Activated naive CD4-positive, alpha-beta T cell treated with anti-CD3 and anti-CD28 coated beads, Interleukin-2, amount 50 U/mL, for 72 hours (primary cell): Measurements from ENCODE around the gene GAMT. TPM values are rescaled to one million over a fixed set of nuclear protein-coding genes. Genes with fewer than 3 reads are reported as not detected.

Source experiments
- ATAC-seq, 2 donors: fragments of 150-1000 bp; cut with Tn5 transposase; 2 replicates each; pipeline ENCODE4 v1.10.0; 2021; ENCODE audit warnings: mild to moderate bottlenecking in 2 of 2, moderate library complexity in 2 of 2
- DNase-seq, 2 donors: peaks; one replicate each; pipeline ENCODE4 v3.0.0; 2021 to 2022; ENCODE audit warnings: low spot score in 2 of 2
- H3K27ac Mint-ChIP-seq, 2 donors: one replicate each; pipeline ENCODE4 v1.8.0; 2022; ENCODE audit warnings: mild to moderate bottlenecking in 2 of 2, mixed read lengths in 2 of 2
- H3K36me3 Mint-ChIP-seq, 2 donors: one replicate each; pipeline ENCODE4 v1.8.0; 2022; ENCODE audit warnings: mixed read lengths in 2 of 2
- H3K9me3 Mint-ChIP-seq, 2 donors: one replicate each; pipeline ENCODE4 v1.8.0; 2022; ENCODE audit warnings: mixed read lengths in 2 of 2
- total RNA-seq, 2 donors: library from RNA; stranded (reverse); gene quantifications; one replicate each; pipeline ENCODE4 v1.2.3, GENCODE V29; 2022

Gene GAMT
- total RNA-seq, 2 donors from 2014 or later, result 4.2 to 30.2 TPM

- peaks cover 24 to 26% of the 10 kb centered on the region in 2 donors for H3K36me3 Mint-ChIP-seq
- H3K27ac Mint-ChIP-seq, result peak overlapping the region; percentile 79 to 82
- no peak for ATAC-seq
- H3K9me3 Mint-ChIP-seq, result no peaks in the 10 kb centered on the region
- DNase-seq, result no peak
Measured at GRCh38 chr19:1412995-1413800, 11.9 kb upstream of the GAMT start.

DNA sequence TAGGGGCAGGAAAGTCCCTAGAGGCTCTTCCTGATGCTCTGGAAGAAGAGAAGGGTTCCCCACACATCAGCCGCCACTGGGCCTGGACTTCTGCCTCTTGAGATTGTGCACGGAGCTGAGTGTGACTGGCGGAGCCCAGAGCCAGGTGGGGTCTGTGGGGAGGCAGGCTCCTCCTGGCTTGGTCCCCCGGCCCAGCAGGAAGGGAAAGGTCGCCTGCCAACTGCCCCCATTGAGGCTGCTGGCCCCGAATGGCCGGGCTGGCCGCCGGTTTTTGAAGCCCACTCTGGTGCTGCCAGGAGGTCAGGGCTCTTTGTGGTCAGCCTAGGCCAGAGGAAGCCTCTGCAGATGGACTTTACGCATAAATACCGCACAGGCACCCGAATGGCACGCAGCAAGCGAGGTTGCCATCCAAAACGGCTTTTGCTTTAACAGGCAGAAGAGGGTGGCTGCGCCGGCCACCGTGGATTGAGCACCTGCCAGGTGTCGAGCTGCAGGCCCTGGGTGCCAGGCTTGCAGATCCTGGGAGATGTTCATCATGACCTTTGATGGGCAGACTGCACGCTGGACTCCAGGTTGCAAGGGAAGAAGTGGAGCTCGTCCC lies 11.1 kb upstream of the GAMT start:
- Mint-ChIP-seq H3K36me3 (peaks cover 22 to 24% of the 10 kb centered on the region in 2 donors), H3K9me3 (no peaks in the 10 kb centered on the region), H3K27ac (peak overlapping the region; percentile 88 to 91)
- no peak for DNase-seq
- ATAC-seq, result no peak

GRCh38 chr19:1411255-1412191 lies 10.2 kb upstream of the GAMT start:
- ATAC-seq (no peak), DNase-seq (no peak)
- Mint-ChIP-seq H3K27ac (peak overlapping the region; percentile 88 to 91), H3K36me3 (peaks cover 20 to 24% of the 10 kb centered on the region in 2 donors), H3K9me3 (no peaks in the 10 kb centered on the region)

- ATAC-seq (no peak), DNase-seq (no peak)
- Mint-ChIP-seq H3K9me3 (no peaks in the 10 kb centered on the region), H3K27ac (peak overlapping the region; percentile 88 to 91), H3K36me3 (peaks cover 20 to 24% of the 10 kb centered on the region in 2 donors)
Measured at GRCh38 chr19:1410789-1411188, 9.4 kb upstream of the GAMT start.

DNA sequence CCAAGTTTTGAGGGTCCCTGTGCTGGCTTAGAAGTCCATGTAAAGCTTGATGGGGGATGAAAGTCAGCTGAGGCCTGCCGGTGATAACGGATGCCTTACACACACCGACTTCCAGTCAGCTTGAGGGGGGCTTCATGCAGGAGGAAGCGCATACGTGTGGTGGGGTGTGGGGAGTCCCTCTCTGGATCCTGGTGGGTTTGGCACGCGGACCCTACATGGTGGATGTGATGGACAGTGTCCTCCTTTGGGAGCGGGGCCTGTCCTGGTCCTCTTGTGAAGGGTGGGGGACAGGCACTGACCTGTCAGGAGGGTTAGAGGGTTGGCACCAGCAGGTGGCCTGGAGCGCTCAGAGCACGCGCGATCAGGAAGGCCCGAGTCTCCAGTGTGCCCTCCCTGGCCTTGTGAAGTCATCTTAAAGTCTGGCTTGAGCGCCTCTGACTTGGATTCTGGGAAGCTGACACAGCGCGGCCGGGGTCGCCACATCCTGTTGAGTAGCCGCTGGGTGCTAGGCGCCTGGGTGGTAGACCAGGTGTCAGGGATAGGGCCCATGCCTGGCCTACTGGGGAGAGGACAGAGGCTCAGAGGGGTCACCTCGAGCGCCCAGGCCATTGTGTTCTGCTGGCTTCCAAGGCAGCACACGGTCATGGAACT lies 8.9 kb upstream of the GAMT start:
- no peaks in the 10 kb centered on the region for H3K9me3 Mint-ChIP-seq
- ATAC-seq, result no peak
- H3K27ac Mint-ChIP-seq, result peak overlapping the region; percentile 88 to 91
- no peak for DNase-seq
- peaks cover 20 to 24% of the 10 kb centered on the region in 2 donors for H3K36me3 Mint-ChIP-seq

DNA sequence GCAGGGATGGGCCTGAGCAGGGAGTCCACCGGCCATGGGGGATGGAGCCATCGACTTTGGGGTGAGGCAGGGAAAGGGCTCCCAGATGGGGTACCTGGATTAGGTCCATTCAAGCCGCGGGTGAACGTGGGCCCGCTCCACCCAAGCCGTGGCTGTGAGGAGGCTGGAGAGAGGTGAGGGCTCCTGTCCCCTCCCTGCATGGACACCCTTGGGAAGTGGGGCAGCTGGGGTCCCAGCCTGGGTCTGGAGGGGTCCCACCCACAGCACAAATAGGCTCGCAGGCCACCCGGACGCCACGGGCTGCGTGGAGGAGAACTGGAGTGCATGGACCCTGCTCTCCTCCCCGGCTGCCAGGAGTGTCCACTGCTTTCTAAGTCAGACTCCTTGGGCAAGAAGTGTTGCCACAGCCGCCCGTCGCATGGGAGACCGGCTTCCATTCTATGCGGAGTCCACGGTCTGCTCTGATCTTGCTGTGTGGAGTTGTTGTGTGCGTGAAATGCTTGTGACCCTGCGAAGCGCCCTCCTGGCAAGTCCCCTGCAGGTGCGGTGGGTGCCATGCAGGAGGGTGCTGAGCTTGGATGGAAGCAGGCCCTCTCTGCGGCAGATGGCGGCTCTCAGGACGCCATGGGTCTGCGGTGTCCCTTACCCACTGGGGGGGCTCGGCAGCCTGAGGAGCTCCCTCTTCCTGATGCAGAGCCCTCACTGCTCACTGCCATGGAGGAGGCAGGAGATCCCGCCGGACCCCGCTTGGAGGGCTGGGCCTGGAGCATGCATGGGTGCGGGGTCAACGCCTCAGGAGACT lies 8.1 kb upstream of the GAMT start:
- no peak for DNase-seq
- ATAC-seq, result no peak
- H3K27ac Mint-ChIP-seq, result peak overlapping the region; percentile 88 to 98
- H3K9me3 Mint-ChIP-seq, result no peaks in the 10 kb centered on the region
- H3K36me3 Mint-ChIP-seq, result peaks cover 20 to 24% of the 10 kb centered on the region in 2 donors

DNA sequence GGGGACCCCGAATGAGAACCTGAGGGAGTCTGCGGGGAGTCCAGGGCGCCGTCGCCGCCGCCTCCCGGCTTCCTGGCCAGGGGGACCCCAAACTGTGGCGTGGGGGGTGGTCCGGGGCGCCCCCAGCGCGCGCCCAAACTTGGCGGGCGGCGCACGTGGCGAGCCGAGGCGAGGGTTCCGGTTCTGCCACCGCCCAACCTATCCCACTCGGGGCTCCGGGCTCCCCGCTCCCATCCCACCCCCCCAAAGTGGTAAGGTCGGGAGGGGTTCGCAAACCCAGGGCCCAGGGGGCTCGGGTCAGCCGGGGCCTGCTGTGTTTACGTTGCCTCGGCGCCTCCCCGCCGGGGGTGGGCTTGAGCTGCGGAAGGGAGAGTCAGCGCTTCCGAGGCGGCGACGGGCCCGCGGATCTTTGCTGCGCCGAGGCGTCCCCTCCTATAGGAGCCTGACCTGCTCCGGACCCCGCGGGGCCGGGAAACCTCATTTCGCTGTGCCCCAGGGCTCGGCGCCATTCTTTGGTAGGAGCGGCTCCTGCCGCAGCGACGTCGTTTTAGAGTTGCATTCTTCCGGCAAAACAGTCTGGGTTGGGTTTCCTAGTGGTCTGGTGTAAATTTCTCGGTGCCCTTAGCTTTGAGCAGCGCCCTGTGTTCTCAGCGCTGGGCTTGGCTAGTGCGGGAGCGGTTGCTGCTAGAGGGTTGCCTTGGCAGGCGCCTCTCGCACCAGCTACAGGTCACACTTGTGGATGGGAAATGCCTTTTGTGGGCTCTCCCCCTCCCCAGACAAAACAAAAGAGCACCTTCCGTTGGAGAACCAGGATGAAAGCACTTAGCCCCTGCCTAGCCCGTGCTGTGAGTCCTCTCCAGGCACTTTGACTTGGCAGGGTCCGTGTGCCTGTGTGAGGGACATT lies 7.2 kb upstream of the GAMT start:
- H3K9me3 Mint-ChIP-seq, result no peaks in the 10 kb centered on the region
- H3K36me3 Mint-ChIP-seq, result peaks cover 20 to 24% of the 10 kb centered on the region in 2 donors
- ATAC-seq, result peak in 1 of 2 donors; percentile 9
- H3K27ac Mint-ChIP-seq, result peak overlapping the region; percentile 88 to 98
- DNase-seq, result peak; percentile 57 to 67

- DNase-seq (peak; percentile 42 to 69), ATAC-seq (peak; percentile 19 to 36)
- H3K9me3 Mint-ChIP-seq, result no peaks in the 10 kb centered on the region
- H3K36me3 Mint-ChIP-seq, result peaks cover 20 to 24% of the 10 kb centered on the region in 2 donors
- peak within 1 kb of the TSS; percentile 87 to 88 for H3K27ac Mint-ChIP-seq
Measured at GRCh38 chr19:1407528-1408299, 6.4 kb upstream of the GAMT start, which contains the start of gene DAZAP1. Gene DAZAP1 (plus strand): TSS chr19:1407586. CDS start chr19:1407774, 188 bp downstream.

DNA sequence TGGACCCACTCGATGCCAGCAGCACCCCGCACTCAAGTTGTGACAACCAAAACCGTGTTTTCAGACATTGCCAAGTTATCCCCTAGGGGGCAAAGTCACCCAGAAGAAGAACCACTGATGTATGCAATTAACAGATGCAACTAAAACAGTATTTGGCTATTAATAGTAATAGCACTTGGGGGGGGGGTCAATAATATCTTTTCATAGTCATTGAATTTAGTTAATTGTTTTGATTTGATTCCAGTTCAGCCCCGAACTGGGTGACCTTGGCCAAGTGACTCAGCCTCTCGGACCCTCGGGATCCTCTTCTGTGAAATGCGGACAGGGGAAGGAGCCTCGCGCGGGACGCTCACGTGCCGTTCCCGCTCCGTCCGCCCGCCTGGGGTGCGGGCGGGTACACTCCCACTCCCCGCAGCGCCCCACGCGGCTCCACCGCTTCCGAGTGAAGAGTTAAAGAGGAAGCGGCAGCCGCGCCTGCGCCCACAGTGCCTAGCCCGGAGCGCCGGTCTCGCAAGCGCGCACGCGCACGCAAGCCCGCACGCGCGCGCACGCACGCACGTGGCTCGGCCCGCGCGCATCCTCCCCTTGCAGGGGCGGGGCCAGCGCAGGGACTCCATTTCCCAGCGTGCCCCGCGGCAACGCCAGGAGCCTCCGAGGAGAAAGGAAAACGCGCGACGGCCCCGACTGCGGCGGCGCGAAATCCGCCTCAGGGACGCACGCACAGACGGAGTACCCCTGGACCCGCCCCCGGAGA lies 5.6 kb upstream of the GAMT start:
- peak overlapping the region; percentile 60 to 87 for H3K27ac Mint-ChIP-seq
- peak; percentile 86 to 90 for ATAC-seq
- H3K36me3 Mint-ChIP-seq, result peaks cover 20 to 24% of the 10 kb centered on the region in 2 donors
- peak; percentile 100 for DNase-seq
- H3K9me3 Mint-ChIP-seq, result no peaks in the 10 kb centered on the region

DNA sequence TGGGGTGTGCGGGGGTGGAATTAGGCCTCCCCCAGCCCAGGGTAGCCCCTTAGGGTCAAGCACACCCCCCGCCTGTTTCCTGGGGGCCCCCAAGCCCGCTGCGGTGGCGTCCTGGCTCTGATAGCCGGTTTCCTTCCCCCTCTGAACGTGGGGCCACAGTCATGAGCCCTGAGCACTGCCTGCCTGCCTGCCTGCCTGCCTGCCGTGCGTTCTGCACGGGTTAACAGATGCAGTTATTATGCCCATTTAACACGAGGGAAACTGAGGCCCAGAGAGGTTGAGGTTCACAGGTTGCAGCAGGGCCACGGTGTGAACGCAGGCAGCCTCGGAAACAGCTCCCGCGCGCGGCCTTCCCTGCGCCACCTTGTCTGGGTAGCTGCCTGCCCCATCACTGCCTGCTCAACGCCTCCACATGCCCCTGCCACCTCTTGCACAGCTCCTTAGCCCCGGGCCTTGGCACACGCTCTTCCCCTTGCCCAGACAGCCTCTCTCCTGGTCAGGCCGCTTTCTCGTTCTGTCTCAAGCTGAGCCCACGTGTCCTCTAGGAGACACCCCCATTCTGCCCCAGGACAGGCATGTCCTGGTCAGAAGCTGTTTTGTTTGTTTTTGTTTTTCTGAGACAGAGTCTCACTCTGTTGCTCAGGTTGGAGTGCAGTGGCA lies 1.2 kb upstream of the GAMT start:
- Mint-ChIP-seq H3K27ac (no peak overlapping the region), H3K36me3 (no peaks in the 10 kb centered on the region), H3K9me3 (no peaks in the 10 kb centered on the region)
- ATAC-seq (no peak), DNase-seq (no peak)

DNA sequence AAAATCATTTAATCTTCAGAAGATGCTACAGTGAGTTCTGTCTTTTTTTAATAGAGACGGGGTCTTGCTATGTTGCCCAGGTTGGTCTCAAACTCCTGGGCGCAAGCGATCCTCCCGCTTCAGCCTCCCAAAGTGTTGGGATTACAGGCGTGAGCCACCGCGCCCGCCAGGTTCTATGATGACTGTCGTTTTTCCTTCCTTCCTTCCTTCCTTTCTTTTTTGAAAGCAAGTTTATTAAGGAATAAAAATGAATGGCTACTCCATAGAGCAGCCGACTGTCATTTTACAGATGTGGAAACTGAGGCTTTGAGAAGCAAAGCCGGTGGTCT lies 511 bp upstream of the GAMT start:
- Mint-ChIP-seq H3K27ac (no peak overlapping the region), H3K9me3 (no peaks in the 10 kb centered on the region), H3K36me3 (no peaks in the 10 kb centered on the region)
- ATAC-seq (no peak), DNase-seq (no peak)

GRCh38 chr19:1400281-1401137 lies 833 bp downstream of the GAMT start:
- Mint-ChIP-seq H3K9me3 (no peaks in the 10 kb centered on the region), H3K27ac (no peak overlapping the region), H3K36me3 (no peaks in the 10 kb centered on the region)
- peak; percentile 16 to 30 for ATAC-seq
- DNase-seq, result no peak
